Endothelial cell of umbilical vein (primary cell): ENCODE measurements around the gene CASP3. TPM values are rescaled to one million over a fixed set of nuclear protein-coding genes. Genes with fewer than 3 reads are reported as not detected.

Source experiments
- BruUV-seq: library from RNA; stranded (reverse); fragments of 400-500 nt; replicated peaks from 2 replicates; lab custom pipeline; 2021; lab: Mats Ljungman, UMichigan
- CTCF ChIA-PET: fragments of 300-600, 350-600 bp; sonication (Branson Sonifier 250); formaldehyde crosslinking; loops from one replicate; lab custom pipeline; 2021; ENCODE audit warnings: antibody characterized with exemption, inconsistent platforms; lab: Charles Lee
- POLR2A ChIA-PET: fragments of 300-600, 350-600 bp; sonication (Branson Sonifier 250); formaldehyde crosslinking; loops from one replicate; lab custom pipeline; 2021; ENCODE audit warnings: antibody characterized with exemption, inconsistent platforms; lab: Charles Lee
- DNase-seq: peaks from one replicate; pipeline ENCODE4 v3.0.0-alpha.2; 2011; ENCODE audit warnings: low read depth, low spot score
- FAIRE-seq: peaks from 2 replicates; lab custom pipeline; 2011; peaks lifted over from hg19 to GRCh38; lab: Jason Lieb, UNC
- H2AFZ ChIP-seq: 2 replicates; pipeline ENCODE4 v1.6.0; 2012; ENCODE audit warnings: low read depth, low read length, control low read depth, inconsistent platforms
- H3K27ac ChIP-seq: 2 replicates; pipeline ENCODE4 v1.5.1; 2011; ENCODE audit warnings: low read depth, mild to moderate bottlenecking, control low read depth, low read length, moderate library complexity; ENCODE audit not compliant: insufficient read depth
- H3K27me3 ChIP-seq, 2 experiments: 2 replicates each; pipeline versions ENCODE4 v1.6.0 to v1.6.1; 2011; ENCODE audit warnings: low read length in 2 of 2, mixed read lengths in 1 of 2; ENCODE audit not compliant: control insufficient read depth in 2 of 2, insufficient read depth in 2 of 2
- H3K36me3 ChIP-seq, 2 experiments: 2 replicates in 1 of 2; 3 replicates in 1 of 2; pipeline ENCODE4 v1.5.1; 2011; ENCODE audit warnings: low read length in 2 of 2, mild to moderate bottlenecking in 1 of 2, moderate library complexity in 1 of 2; ENCODE audit not compliant: control insufficient read depth in 2 of 2, insufficient read depth in 2 of 2; ENCODE audit errors: extremely low read depth in 1 of 2
- H3K4me1 ChIP-seq: 3 replicates; pipeline ENCODE4 v1.5.1; 2011; ENCODE audit warnings: mild to moderate bottlenecking, low read length; ENCODE audit not compliant: control insufficient read depth, insufficient read depth; ENCODE audit errors: extremely low read depth
- H3K4me2 ChIP-seq: 2 replicates; pipeline ENCODE4 v1.6.1; 2011; ENCODE audit warnings: low read length, control low read depth, mixed read lengths; ENCODE audit not compliant: insufficient read depth
- H3K4me3 ChIP-seq, 3 experiments: fragments of 200-600 bp in 1 of 3; sonication (generic), shearing (Covaris generic) in 1 of 3; replicated peaks in 1 of 3; 2 replicates each; pipeline ENCODE4 v1.5.1; 2011 to 2016; ENCODE audit warnings: control low read depth in 3 of 3, low read length in 3 of 3, mild to moderate bottlenecking in 2 of 3, inconsistent platforms in 1 of 3, low read depth in 1 of 3, moderate library complexity in 1 of 3; ENCODE audit not compliant: insufficient read depth in 1 of 3
- H3K79me2 ChIP-seq: 2 replicates; pipeline ENCODE4 v1.6.0; 2012; ENCODE audit warnings: low read length, inconsistent platforms; ENCODE audit not compliant: control insufficient read depth, insufficient read depth
- H3K9ac ChIP-seq: replicated peaks from 2 replicates; pipeline ENCODE3; 2011; ENCODE audit warnings: low read length, control low read depth; ENCODE audit not compliant: insufficient read depth; ENCODE audit errors: extremely low read depth
- H3K9me1 ChIP-seq: replicated peaks from 3 replicates; pipeline ENCODE4 v1.6.0; 2011; ENCODE audit warnings: mild to moderate bottlenecking, low read length; ENCODE audit not compliant: control insufficient read depth, insufficient read depth; ENCODE audit errors: extremely low read depth
- H3K9me3 ChIP-seq: replicated peaks from 2 replicates; pipeline ENCODE4 v1.5.1; 2012; ENCODE audit warnings: low read length, inconsistent platforms; ENCODE audit not compliant: control insufficient read depth, insufficient read depth
- H4K20me1 ChIP-seq: replicated peaks from 2 replicates; pipeline ENCODE3; 2011; ENCODE audit warnings: mild to moderate bottlenecking, low read length; ENCODE audit not compliant: control insufficient read depth, insufficient read depth; ENCODE audit errors: extremely low read depth
- EZH2 ChIP-seq: IDR thresholded peaks from 2 replicates; pipeline ENCODE4 v1.6.1; 2012; ENCODE audit warnings: borderline replicate concordance, low read depth, mild to moderate bottlenecking, moderate library complexity, low read length, inconsistent platforms; ENCODE audit not compliant: severe bottlenecking
- FOS ChIP-seq: IDR thresholded peaks from 2 replicates; pipeline ENCODE4 v1.6.1; 2011; ENCODE audit warnings: mild to moderate bottlenecking, low read length, moderate library complexity, borderline replicate concordance; ENCODE audit not compliant: insufficient read depth
- GATA2 ChIP-seq: IDR thresholded peaks from 2 replicates; pipeline ENCODE4 v1.7.0; 2011; ENCODE audit warnings: low read depth, mild to moderate bottlenecking, moderate library complexity, mixed read lengths, low read length; ENCODE audit not compliant: insufficient read length, insufficient read depth
- JUN ChIP-seq: IDR thresholded peaks from 2 replicates; pipeline ENCODE4 v1.6.1; 2011; ENCODE audit warnings: borderline replicate concordance, low read depth; ENCODE audit not compliant: insufficient read length, insufficient read depth
- MYC ChIP-seq: IDR thresholded peaks from one replicate; pipeline ENCODE4 v1.6.1; 2011; ENCODE audit warnings: mild to moderate bottlenecking, low read depth, low read length
- POLR2A ChIP-seq: IDR thresholded peaks from 2 replicates; pipeline ENCODE4 v1.6.1; 2012; ENCODE audit warnings: low read depth, mild to moderate bottlenecking, control low read depth, low read length
- POLR2AphosphoS5 ChIP-seq: IDR thresholded peaks from 2 replicates; pipeline ENCODE4 v1.6.1; 2012; ENCODE audit warnings: low read depth, mild to moderate bottlenecking, control low read depth, low read length, moderate library complexity; ENCODE audit not compliant: insufficient read depth
- dilution Hi-C: fragments of 300-500 bp; cut with MboI; formaldehyde crosslinking; loops from one replicate; pipeline ENCODE4 v1.15.0; 2019; ENCODE audit warnings: low sequenced_read_pairs; ENCODE audit not compliant: extremely low pct_ligation_motif_present
- intact Hi-C: fragments of 100-400 bp; cut with micrococcal nuclease; formaldehyde crosslinking; loops from one replicate; pipeline ENCODE4 v1.10.0; 2022
- polyA plus RNA-seq, 4 experiments: library from polyadenylated mRNA; depleted of rRNA in 3 of 4; stranded (reverse) in 3 of 4; unstranded in 1 of 4; fragments of >200 nt; gene quantifications; 2 replicates each; pipeline versions ENCODE4 v1.2.1 to v1.2.3, GENCODE V29; 2011 to 2012; ENCODE audit warnings: missing spikeins in 1 of 4
- total RNA-seq: library from RNA; stranded (reverse); gene quantifications from 2 replicates; pipeline ENCODE4 v1.2.3, GENCODE V29; 2021
- TF ChIP-seq, protein P1 (sequence below): IDR thresholded peaks from 2 replicates; pipeline ENCODE4 v1.6.1; 2011; ENCODE audit not compliant: insufficient read depth, insufficient read length
- TF ChIP-seq, protein P2 (sequence below), 2 donors: IDR thresholded peaks; 1 replicate in 1 of 2; 2 replicates in 1 of 2; pipeline ENCODE4 v1.5.1; 2011; ENCODE audit warnings: low read length in 2 of 2, mild to moderate bottlenecking in 2 of 2, moderate library complexity in 2 of 2, control low read depth in 1 of 2, inconsistent platforms in 1 of 2, low read depth in 1 of 2; ENCODE audit not compliant: insufficient read depth in 1 of 2; ENCODE audit errors: extremely low read depth in 1 of 2

The CASP3 gene
- total and polyA plus RNA-seq, 2 donors (not counting 3 experiments of a cell fraction or from before 2014, with no cell fraction given) = 26.0 to 54.5 TPM

DNA sequence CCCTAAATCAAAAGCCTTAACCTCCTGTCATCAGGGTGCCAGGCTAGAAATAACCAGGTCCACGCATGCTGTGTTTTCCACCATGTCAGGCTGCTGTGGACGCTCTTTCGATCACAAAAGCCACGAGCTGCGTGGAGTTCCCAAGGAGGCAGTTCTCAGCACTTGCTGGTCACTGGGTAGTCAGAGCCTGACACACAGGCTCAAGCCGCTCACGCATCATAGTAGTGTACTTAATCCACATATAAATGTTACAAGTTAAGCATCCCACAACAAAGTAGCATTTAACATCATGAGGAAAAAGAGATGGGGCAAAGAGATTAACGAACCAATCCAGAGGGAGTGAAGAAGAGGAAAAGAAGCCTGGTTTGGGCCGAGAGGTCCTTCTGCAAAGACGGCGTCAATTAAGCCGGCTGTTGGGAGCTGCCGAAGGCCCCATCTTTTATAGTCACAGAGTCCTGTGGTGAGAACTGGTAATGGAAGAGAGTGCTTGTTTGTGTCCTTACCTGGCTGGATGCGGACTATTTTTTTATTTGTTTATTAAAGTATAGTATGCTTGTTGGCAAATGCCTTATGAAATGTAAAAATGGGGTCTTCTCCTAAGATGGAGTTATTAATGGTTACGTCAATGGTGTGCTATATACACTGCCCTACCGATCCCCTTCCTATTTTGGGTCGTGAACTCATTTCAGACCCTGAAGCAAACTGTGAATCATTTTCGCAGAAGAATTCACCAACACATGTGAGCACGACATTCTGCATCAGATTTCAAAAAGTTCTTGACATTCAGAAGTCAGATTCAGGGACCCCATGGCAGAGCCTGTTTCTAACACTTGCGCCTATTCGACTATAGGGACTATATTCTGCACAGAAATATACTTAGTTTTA, 966 bp upstream of the CASP3 start:
- peaks cover 48% of the 10 kb centered on the region for H3K79me2 ChIP-seq
- FAIRE-seq (no peak), DNase-seq (peak; percentile 71)
- intact Hi-C loops = loop anchor here (1.0 to 10.0 kb wide), 13 partner anchors 38 to 1125 kb away; partner anchors contain the start of genes IRF2 and SLC25A4
- peak overlapping the region; percentile 82 for H3K4me2 ChIP-seq
- no peaks in the 10 kb centered on the region for H3K9me3 ChIP-seq
- no peaks in the 10 kb centered on the region for H3K27me3 ChIP-seq
- CTCF ChIA-PET = interaction anchor here (0.6 to 3.9 kb wide), 18 partner anchors 12 to 386 kb away, joined by 3 to 30 read pairs (median 4); partner anchors contain the start of gene CENPU
- peak overlapping the region; percentile 21 to 87 (median 68) for H3K4me3 ChIP-seq
- no peaks in the 10 kb centered on the region for H4K20me1 ChIP-seq
- H2AFZ ChIP-seq = peak overlapping the region; percentile 87
- dilution Hi-C loops = no loop called here
- H3K36me3 ChIP-seq = no peaks in the 10 kb centered on the region
- peak overlapping the region; percentile 99 for H3K9ac ChIP-seq
- TF ChIP-seq, protein P1, sequence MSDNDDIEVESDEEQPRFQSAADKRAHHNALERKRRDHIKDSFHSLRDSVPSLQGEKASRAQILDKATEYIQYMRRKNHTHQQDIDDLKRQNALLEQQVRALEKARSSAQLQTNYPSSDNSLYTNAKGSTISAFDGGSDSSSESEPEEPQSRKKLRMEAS = no peak
- no peak for TF ChIP-seq FOS
- no peak for TF ChIP-seq POLR2A
- TF ChIP-seq, protein P2, sequence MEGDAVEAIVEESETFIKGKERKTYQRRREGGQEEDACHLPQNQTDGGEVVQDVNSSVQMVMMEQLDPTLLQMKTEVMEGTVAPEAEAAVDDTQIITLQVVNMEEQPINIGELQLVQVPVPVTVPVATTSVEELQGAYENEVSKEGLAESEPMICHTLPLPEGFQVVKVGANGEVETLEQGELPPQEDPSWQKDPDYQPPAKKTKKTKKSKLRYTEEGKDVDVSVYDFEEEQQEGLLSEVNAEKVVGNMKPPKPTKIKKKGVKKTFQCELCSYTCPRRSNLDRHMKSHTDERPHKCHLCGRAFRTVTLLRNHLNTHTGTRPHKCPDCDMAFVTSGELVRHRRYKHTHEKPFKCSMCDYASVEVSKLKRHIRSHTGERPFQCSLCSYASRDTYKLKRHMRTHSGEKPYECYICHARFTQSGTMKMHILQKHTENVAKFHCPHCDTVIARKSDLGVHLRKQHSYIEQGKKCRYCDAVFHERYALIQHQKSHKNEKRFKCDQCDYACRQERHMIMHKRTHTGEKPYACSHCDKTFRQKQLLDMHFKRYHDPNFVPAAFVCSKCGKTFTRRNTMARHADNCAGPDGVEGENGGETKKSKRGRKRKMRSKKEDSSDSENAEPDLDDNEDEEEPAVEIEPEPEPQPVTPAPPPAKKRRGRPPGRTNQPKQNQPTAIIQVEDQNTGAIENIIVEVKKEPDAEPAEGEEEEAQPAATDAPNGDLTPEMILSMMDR (IDR thresholded peaks at IDR 0.05; ENCODE audit: extremely low read depth in 1 of 2, insufficient read depth in 1 of 2, low read depth in 1 of 2, low read length in 2 of 2) = no peak
- no peak for TF ChIP-seq POLR2AphosphoS5
- TF ChIP-seq GATA2 = no peak
- TF ChIP-seq EZH2 = no peak
- no peak for TF ChIP-seq MYC
- no peak for TF ChIP-seq JUN
- POLR2A ChIA-PET = interaction anchor here (0.6 to 2.9 kb wide), 15 partner anchors 9 to 1891 kb away, joined by 3 to 17 read pairs (median 4); partner anchors contain the start of genes CENPU and IRF2
- H3K27ac ChIP-seq = peak overlapping the region; percentile 96
- no peaks in the 10 kb centered on the region for H3K9me1 ChIP-seq
- BruUV-seq = TSS peak; percentile 89
- peaks cover 35% of the 10 kb centered on the region for H3K4me1 ChIP-seq
